Prostate gland (tissue), 2 donors: Measurements from ENCODE around the gene ATAD2B. TPM values are rescaled to one million over a fixed set of nuclear protein-coding genes. Genes with fewer than 3 reads are reported as not detected.

Experiments used
- DNase-seq: peaks from one replicate; pipeline ENCODE4 v3.0.0-alpha.2; 2019; ENCODE audit warnings: low spot score
- H3K27ac ChIP-seq, 2 donors: fragments of 200-600 bp; sonication (generic); 2 replicates each; pipeline ENCODE4 v1.5.1; 2017 to 2019
- H3K27me3 ChIP-seq: fragments of 200-600 bp; sonication (generic); replicated peaks from 2 replicates; pipeline ENCODE4 v1.5.1; 2019; ENCODE audit not compliant: insufficient read depth
- H3K36me3 ChIP-seq, 2 donors: fragments of 200-600 bp; sonication (generic); 1 replicate in 1 of 2; 2 replicates in 1 of 2; pipeline versions ENCODE4 v1.5.1 to v1.8.1; 2017 to 2019
- H3K4me1 ChIP-seq: fragments of 200-600 bp; sonication (generic); replicated peaks from 2 replicates; pipeline ENCODE4 v1.5.1; 2019
- H3K4me3 ChIP-seq, 2 donors: fragments of 200-600 bp; sonication (generic); 2 replicates each; pipeline ENCODE4 v1.5.1; 2017 to 2019
- H3K9me3 ChIP-seq: fragments of 200-600 bp; sonication (generic); 2 replicates; pipeline ENCODE4 v1.5.1; 2017
- POLR2A ChIP-seq: fragments of 450-650 bp; IDR thresholded peaks from one replicate; pipeline ENCODE4 v1.6.1; 2016; ENCODE audit warnings: antibody characterized with exemption, mild to moderate bottlenecking
- POLR2AphosphoS5 ChIP-seq: sonication (generic); formaldehyde crosslinking; IDR thresholded peaks from one replicate; pipeline ENCODE4 v1.6.1; 2017; ENCODE audit warnings: antibody characterized with exemption
- WGBS: methylation state at CpG from one replicate; pipeline ENCODE4 v1.1.5; 2018; 5-methylcytosine and 5-hydroxymethylcytosine counted together
- intact Hi-C: fragments of 100-400 bp; cut with DNase I; formaldehyde crosslinking; loops from one replicate; pipeline ENCODE4 v1.14.2; 2022
- total RNA-seq, 2 donors: library from RNA; depleted of rRNA; stranded (reverse); fragments of >200 nt; gene quantifications; one replicate each; pipeline ENCODE4 v1.1.0, GENCODE V29; 2016
- TF ChIP-seq, protein P1 (sequence below), 4 experiments: fragments of 200-600 bp in 2 of 4; fragments of 450-650 bp in 2 of 4; sonication (generic) in 2 of 4; IDR thresholded peaks; 1 replicate in 3 of 4; 2 replicates in 1 of 4; pipeline ENCODE4 v1.5.1; 2016 to 2019; ENCODE audit warnings: antibody characterized with exemption in 4 of 4, mild to moderate bottlenecking in 2 of 4, moderate library complexity in 2 of 4

The ATAD2B gene
- total RNA-seq, 2 donors from 2014 or later = 12.2 to 16.9 TPM

DNA sequence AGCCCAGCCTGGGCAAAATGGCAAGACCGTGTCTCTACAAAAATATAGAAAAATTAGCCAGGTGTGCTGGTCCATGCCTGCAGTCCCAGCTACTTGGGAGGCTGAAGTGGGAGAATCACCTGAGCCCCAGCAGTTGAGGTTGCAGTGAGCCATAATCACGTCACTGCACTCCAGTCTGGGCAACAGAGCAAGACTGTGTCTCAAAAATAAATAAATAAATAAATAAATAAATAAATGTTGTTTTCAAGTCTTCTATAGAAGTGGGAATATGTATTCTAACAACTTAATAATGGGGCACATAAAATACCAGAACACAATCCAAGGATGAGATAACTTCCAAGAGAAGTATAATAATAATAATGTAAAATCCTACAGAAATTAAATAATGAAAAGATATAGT is 23.9 kb downstream of the ATAD2B start:
- WGBS = 98% methylated on average over 2 of the region's 2 CpGs
- intact Hi-C loops = no loop called here
- no peak for DNase-seq
- H3K36me3 ChIP-seq = no peaks in the 10 kb centered on the region
- H3K4me3 ChIP-seq = no peak overlapping the region
- no peaks in the 10 kb centered on the region for H3K27me3 ChIP-seq
- no peak overlapping the region for H3K27ac ChIP-seq
- H3K4me1 ChIP-seq = no peaks in the 10 kb centered on the region
- TF ChIP-seq POLR2A (no peak), POLR2AphosphoS5 (no peak)
- TF ChIP-seq, protein P1, sequence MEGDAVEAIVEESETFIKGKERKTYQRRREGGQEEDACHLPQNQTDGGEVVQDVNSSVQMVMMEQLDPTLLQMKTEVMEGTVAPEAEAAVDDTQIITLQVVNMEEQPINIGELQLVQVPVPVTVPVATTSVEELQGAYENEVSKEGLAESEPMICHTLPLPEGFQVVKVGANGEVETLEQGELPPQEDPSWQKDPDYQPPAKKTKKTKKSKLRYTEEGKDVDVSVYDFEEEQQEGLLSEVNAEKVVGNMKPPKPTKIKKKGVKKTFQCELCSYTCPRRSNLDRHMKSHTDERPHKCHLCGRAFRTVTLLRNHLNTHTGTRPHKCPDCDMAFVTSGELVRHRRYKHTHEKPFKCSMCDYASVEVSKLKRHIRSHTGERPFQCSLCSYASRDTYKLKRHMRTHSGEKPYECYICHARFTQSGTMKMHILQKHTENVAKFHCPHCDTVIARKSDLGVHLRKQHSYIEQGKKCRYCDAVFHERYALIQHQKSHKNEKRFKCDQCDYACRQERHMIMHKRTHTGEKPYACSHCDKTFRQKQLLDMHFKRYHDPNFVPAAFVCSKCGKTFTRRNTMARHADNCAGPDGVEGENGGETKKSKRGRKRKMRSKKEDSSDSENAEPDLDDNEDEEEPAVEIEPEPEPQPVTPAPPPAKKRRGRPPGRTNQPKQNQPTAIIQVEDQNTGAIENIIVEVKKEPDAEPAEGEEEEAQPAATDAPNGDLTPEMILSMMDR (IDR thresholded peaks at IDR 0.05) = no peak
- H3K9me3 ChIP-seq = no peaks in the 10 kb centered on the region

DNA sequence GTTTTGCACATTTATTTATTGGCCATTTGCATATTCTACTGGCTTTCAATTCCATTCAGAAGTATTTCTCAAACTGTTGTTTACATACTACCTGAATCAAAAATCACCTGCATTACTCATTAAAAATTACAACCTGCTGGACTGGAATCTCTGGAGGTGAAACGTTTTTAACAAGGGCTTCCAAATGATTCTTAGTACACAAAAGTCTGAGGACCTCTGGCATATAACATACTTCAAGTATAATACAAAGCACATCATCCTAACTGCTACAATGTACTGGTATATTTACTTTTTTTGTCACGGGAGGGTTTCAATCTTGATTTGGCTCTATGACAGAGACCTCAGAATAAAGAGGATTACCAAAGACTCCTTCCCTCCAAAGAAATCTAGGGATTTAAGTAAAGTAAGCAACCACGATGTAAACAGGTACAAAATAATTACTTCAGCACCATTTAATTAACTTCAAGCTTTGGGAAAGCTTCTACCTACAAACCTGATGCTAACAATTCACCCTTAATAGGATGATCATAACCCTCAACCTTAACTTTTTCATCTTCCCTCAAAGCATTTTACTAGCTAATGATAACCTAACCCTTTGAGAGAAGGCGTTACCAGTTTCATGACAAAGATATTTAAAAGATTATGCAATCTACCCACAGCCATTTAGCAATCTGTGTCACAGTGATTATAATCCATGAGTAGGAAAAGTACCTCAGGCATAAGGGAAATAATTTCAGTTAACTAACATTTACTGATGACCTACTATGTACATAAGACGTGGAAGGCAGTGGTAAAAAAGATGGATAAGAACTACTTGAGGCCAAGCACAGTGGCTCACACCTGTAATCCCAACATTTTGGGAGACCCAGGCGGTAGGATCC is 24.7 kb downstream of the ATAD2B start:
- TF ChIP-seq, protein P1 (IDR thresholded peaks at IDR 0.05) = no peak
- peak; percentile 47 for TF ChIP-seq POLR2AphosphoS5
- DNase-seq = no peak
- no peak overlapping the region for H3K27ac ChIP-seq
- 40% methylated on average over 6 of the region's 6 CpGs for WGBS
- no peak overlapping the region for H3K4me3 ChIP-seq
- H3K36me3 ChIP-seq = no peaks in the 10 kb centered on the region
- no peaks in the 10 kb centered on the region for H3K9me3 ChIP-seq
- intact Hi-C loops = no loop called here
- H3K4me1 ChIP-seq = no peaks in the 10 kb centered on the region
- no peaks in the 10 kb centered on the region for H3K27me3 ChIP-seq

DNA sequence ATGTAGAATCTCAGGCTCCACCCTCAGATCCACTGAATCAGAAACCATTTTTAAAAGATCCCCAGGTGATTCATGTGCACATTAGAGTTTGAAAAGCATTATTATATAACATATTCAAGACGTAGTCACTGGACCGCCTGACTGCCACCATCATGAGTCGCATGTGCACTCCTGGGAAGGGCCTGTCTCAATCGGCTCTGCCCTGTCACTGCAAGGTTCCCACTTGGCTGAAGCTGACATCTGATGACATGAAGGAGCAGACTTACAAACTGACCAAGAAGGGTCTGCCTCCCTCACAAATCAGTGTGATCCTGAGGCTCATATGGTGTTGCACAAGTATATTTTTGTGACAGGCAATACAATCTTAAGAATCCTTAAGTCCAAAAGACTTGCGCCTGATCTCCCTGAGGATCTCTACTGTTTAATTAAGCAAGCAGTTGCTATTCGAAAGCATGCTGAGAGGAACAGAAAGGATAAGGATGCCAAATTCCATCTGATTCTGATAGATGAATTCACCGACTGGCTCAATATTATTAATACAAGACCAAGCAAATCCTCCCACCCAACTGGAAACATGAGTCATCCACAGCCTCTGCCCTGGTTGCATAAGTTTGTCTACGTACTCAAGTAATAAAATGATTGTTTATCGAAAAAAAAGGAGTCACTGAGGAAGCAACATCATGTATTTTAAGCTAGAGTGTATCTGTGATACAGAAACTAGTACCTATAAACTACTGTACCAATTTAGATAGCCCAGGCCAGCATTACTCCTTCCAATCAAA is 26.2 kb downstream of the ATAD2B start:
- Histone ChIP-seq H3K27me3 (no peaks in the 10 kb centered on the region), H3K27ac (no peak overlapping the region), H3K9me3 (no peaks in the 10 kb centered on the region), H3K4me3 (no peak overlapping the region), H3K4me1 (no peaks in the 10 kb centered on the region), H3K36me3 (no peaks in the 10 kb centered on the region)
- 56% methylated on average over 9 of the region's 9 CpGs for WGBS
- intact Hi-C loops = no loop called here
- TF ChIP-seq POLR2AphosphoS5 = no peak
- no peak for TF ChIP-seq POLR2A
- TF ChIP-seq, protein P1 (IDR thresholded peaks at IDR 0.05) = no peak
- DNase-seq = no peak

DNA sequence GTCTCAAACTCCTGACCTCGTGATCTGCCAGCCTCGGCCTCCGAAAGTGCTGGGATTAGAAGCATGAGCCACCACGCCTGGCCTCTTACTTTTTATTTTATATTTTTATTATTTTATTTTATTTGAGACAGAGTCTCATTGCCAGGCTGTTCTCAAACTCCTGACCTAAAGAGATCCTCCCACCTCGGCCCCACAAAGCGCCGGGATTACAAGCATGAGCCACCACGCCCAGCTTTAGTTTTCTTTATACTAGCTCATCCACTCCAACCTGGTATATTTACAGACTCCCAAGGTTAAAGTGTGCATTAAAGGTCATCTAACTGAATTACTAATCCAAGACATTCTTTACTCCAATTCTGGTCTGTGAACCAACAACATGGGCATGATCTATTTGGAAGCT is 26.8 kb downstream of the ATAD2B start:
- intact Hi-C loops = no loop called here
- no peaks in the 10 kb centered on the region for H3K4me1 ChIP-seq
- DNase-seq = no peak
- no peak overlapping the region for H3K27ac ChIP-seq
- WGBS = 94% methylated on average over 8 of the region's 8 CpGs
- H3K9me3 ChIP-seq = no peaks in the 10 kb centered on the region
- no peak for TF ChIP-seq POLR2A
- TF ChIP-seq, protein P1 (IDR thresholded peaks at IDR 0.05) = no peak
- no peak for TF ChIP-seq POLR2AphosphoS5
- no peaks in the 10 kb centered on the region for H3K36me3 ChIP-seq
- no peak overlapping the region for H3K4me3 ChIP-seq
- H3K27me3 ChIP-seq = no peaks in the 10 kb centered on the region
